ENCODE results near the gene COL5A1.

The COL5A1 gene

DNA sequence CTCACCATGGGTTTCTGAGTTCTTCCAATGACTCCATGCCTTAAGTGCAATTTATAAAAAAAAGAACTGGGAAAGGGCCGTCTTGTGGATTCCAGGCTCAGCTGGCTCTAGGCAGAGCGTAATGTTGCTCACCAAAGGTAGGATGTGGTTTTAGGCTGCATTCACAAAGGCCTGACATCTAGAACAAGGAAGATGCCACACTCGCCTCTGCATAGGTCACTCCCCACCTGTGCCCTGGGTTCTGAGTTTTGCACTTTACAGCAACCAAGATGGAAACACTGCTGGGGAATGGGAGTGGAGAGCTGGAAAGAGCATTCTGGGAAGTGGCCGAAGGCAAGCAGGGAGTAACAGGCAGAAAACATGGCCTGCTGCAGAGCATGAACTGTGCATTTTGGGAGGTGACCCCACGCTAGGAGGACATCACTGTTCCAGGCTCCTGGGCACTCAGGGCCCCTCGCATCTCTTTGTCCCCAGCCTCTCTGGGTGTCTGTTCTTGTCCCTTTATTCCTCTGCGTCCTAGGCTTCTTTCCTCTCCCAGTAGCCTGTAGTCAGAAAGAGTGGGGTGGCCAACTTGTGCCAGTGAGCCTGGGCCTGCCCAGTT, 251.3 kb downstream of the COL5A1 start:
- no peak for DNase-seq (ENCODE audit: low read depth in 2 of 2)
